RWPE2 (cell line): ENCODE measurements around the gene PYCR2.

Experiments
- ATAC-seq: fragments of 200-7000 bp; cut with Tn5 transposase; 3 replicates; pipeline ENCODE4 v1.9.1; 2021; ENCODE audit warnings: low read depth
- DNase-seq: peaks from one replicate; pipeline ENCODE4 v3.0.0-alpha.2; 2020; ENCODE audit warnings: low spot score
- H3K27ac ChIP-seq: fragments of 450-650 bp; 2 replicates; pipeline ENCODE4 v1.5.1; 2017; ENCODE audit warnings: mild to moderate bottlenecking; ENCODE audit not compliant: poor library complexity, severe bottlenecking
- H3K27me3 ChIP-seq: fragments of 250-450 bp; sonication (Bioruptor Pico); 2 replicates; pipeline ENCODE4 v1.5.1; 2021; ENCODE audit warnings: mild to moderate bottlenecking, moderate library complexity; ENCODE audit not compliant: insufficient read depth, poor library complexity, severe bottlenecking
- H3K36me3 ChIP-seq: fragments of 250-450 bp; sonication (Bioruptor Pico); 2 replicates; pipeline ENCODE4 v1.5.1; 2020; ENCODE audit warnings: low read depth, mild to moderate bottlenecking, moderate library complexity
- H3K4me1 ChIP-seq: fragments of 250-450 bp; sonication (Bioruptor Pico); 2 replicates; pipeline ENCODE4 v1.5.1; 2021; ENCODE audit warnings: mild to moderate bottlenecking, moderate library complexity; ENCODE audit not compliant: insufficient read depth, poor library complexity, severe bottlenecking
- H3K4me3 ChIP-seq: fragments of 250-450 bp; sonication (Bioruptor Pico); 2 replicates; pipeline ENCODE4 v1.5.1; 2021; ENCODE audit warnings: mild to moderate bottlenecking, moderate library complexity; ENCODE audit not compliant: severe bottlenecking
- H3K9me3 ChIP-seq: fragments of 250-450 bp; sonication (Bioruptor Pico); 2 replicates; pipeline ENCODE4 v1.5.1; 2021; ENCODE audit warnings: mild to moderate bottlenecking, moderate library complexity; ENCODE audit not compliant: severe bottlenecking
- CTCF ChIP-seq: fragments of 450-650 bp; IDR thresholded peaks from one replicate; pipeline ENCODE4 v1.5.1; 2017; ENCODE audit warnings: mild to moderate bottlenecking, moderate library complexity; ENCODE audit not compliant: poor library complexity, severe bottlenecking

PYCR2 gene

GRCh38 chr1:225958041-225958440 is 34.0 kb upstream of the PYCR2 start:
- TF ChIP-seq CTCF = no peak
- no peak for ATAC-seq
- no peaks in the 10 kb centered on the region for H3K9me3 ChIP-seq
- no peaks in the 10 kb centered on the region for H3K4me1 ChIP-seq
- no peaks in the 10 kb centered on the region for H3K36me3 ChIP-seq
- H3K27me3 ChIP-seq = no peaks in the 10 kb centered on the region
- H3K27ac ChIP-seq = no peak overlapping the region
- no peak for DNase-seq
- no peak overlapping the region for H3K4me3 ChIP-seq

- Histone ChIP-seq H3K4me3 (no peak overlapping the region), H3K9me3 (no peaks in the 10 kb centered on the region), H3K27ac (no peak overlapping the region), H3K27me3 (no peaks in the 10 kb centered on the region), H3K4me1 (no peaks in the 10 kb centered on the region), H3K36me3 (no peaks in the 10 kb centered on the region)
- no peak for ATAC-seq
- no peak for DNase-seq
- no peak for TF ChIP-seq CTCF
These were observed 30.7 kb upstream of the PYCR2 start for GRCh38 chr1:225954753-225955152.

- Histone ChIP-seq H3K27ac (no peak overlapping the region), H3K27me3 (no peaks in the 10 kb centered on the region), H3K9me3 (no peaks in the 10 kb centered on the region), H3K36me3 (no peaks in the 10 kb centered on the region), H3K4me1 (no peaks in the 10 kb centered on the region), H3K4me3 (no peak overlapping the region)
- DNase-seq (no peak), ATAC-seq (no peak)
- no peak for TF ChIP-seq CTCF
These were observed 29.3 kb upstream of the PYCR2 start for GRCh38 chr1:225953315-225953714.

GRCh38 chr1:225950905-225951497 is 27.0 kb upstream of the PYCR2 start:
- H3K36me3 ChIP-seq = no peaks in the 10 kb centered on the region
- no peak for ATAC-seq

More at GRCh38 chr1:225950905-225951497, 27.0 kb upstream of the PYCR2 start:
- no peak for DNase-seq
- H3K27ac ChIP-seq = no peak overlapping the region
- H3K27me3 ChIP-seq = no peaks in the 10 kb centered on the region
- TF ChIP-seq CTCF = no peak
- no peaks in the 10 kb centered on the region for H3K4me1 ChIP-seq
- H3K9me3 ChIP-seq = no peaks in the 10 kb centered on the region
- H3K4me3 ChIP-seq = no peak overlapping the region
